ENCODE measurements around the gene NIN. TPM values are rescaled to one million over a fixed set of nuclear protein-coding genes. Genes with fewer than 3 reads are reported as not detected.
A peak's percentile ranks its signal among the peaks of the same experiment; 100 is the strongest.
"Not testable (repeated sequence)": the region's sequence is repeated elsewhere in the genome, so short reads cannot be mapped to it uniquely, and the experiment has no call there.

Gene NIN
- total RNA-seq, 2 donors from 2014 or later, result 31.0 to 37.4 TPM

GRCh38 chr14:50697659-50698290 lies 133.2 kb downstream of the NIN start:
- Histone ChIP-seq H3K36me3 (no peaks in the 10 kb centered on the region), H3K4me1 (ENCODE audit: control insufficient read depth in 1 of 2, low read depth in 2 of 2) (no peaks in the 10 kb centered on the region), H3K9me3 (no peaks in the 10 kb centered on the region), H3K27ac (no peak overlapping the region), H3K27me3 (replicated peaks; ENCODE audit: insufficient read depth) (no peaks in the 10 kb centered on the region), H3K4me3 (no peak overlapping the region)
- TF ChIP-seq CTCF (IDR thresholded peaks at IDR 0.05), result no peak
- ATAC-seq (ENCODE audit: insufficient number of reproducible peaks, low FRiP score, low read depth) (no peak), DNase-seq (ENCODE audit: low spot score) (no peak)

- H3K4me1 ChIP-seq (ENCODE audit: control insufficient read depth in 1 of 2, low read depth in 2 of 2); H3K9me3 ChIP-seq; ATAC-seq (ENCODE audit: insufficient number of reproducible peaks, low FRiP score, low read depth); H3K27ac ChIP-seq; H3K27me3 ChIP-seq (replicated peaks; ENCODE audit: insufficient read depth); H3K36me3 ChIP-seq; H3K4me3 ChIP-seq; DNase-seq (ENCODE audit: low spot score): not testable (repeated sequence)
These were observed 136.7 kb downstream of the NIN start for GRCh38 chr14:50694260-50694659.

- H3K4me3 ChIP-seq, result no peak overlapping the region
- H3K36me3 ChIP-seq, result no peaks in the 10 kb centered on the region
- TF ChIP-seq CTCF (IDR thresholded peaks at IDR 0.05), result no peak
- peaks cover 5% of the 10 kb centered on the region for H3K9me3 ChIP-seq
- no peaks in the 10 kb centered on the region for H3K4me1 ChIP-seq (ENCODE audit: control insufficient read depth in 1 of 2, low read depth in 2 of 2)
- ATAC-seq (ENCODE audit: insufficient number of reproducible peaks, low FRiP score, low read depth) (no peak), DNase-seq (ENCODE audit: low spot score) (no peak)
- no peak overlapping the region for H3K27ac ChIP-seq
- no peaks in the 10 kb centered on the region for H3K27me3 ChIP-seq (replicated peaks; ENCODE audit: insufficient read depth)
These were observed 142.1 kb downstream of the NIN start for GRCh38 chr14:50688875-50689274.

- no peak overlapping the region for H3K27ac ChIP-seq
- no peaks in the 10 kb centered on the region for H3K36me3 ChIP-seq
- H3K9me3 ChIP-seq, result no peaks in the 10 kb centered on the region
- H3K4me3 ChIP-seq, result no peak overlapping the region
- ATAC-seq (ENCODE audit: insufficient number of reproducible peaks, low FRiP score, low read depth) (no peak), DNase-seq (ENCODE audit: low spot score) (no peak)
- no peak for TF ChIP-seq CTCF (IDR thresholded peaks at IDR 0.05)
- no peaks in the 10 kb centered on the region for H3K27me3 ChIP-seq (replicated peaks; ENCODE audit: insufficient read depth)
- peaks cover 9 to 15% of the 10 kb centered on the region in 2 donors for H3K4me1 ChIP-seq (ENCODE audit: control insufficient read depth in 1 of 2, low read depth in 2 of 2)
These were observed 151.3 kb downstream of the NIN start for GRCh38 chr14:50679674-50680073.

GRCh38 chr14:50678163-50678562 lies 152.8 kb downstream of the NIN start:
- Histone ChIP-seq H3K36me3 (no peaks in the 10 kb centered on the region), H3K4me3 (no peak overlapping the region), H3K9me3 (no peaks in the 10 kb centered on the region), H3K27me3 (replicated peaks; ENCODE audit: insufficient read depth) (no peaks in the 10 kb centered on the region), H3K4me1 (ENCODE audit: control insufficient read depth in 1 of 2, low read depth in 2 of 2) (peaks cover 9 to 15% of the 10 kb centered on the region in 2 donors), H3K27ac (no peak overlapping the region)
- ATAC-seq (ENCODE audit: insufficient number of reproducible peaks, low FRiP score, low read depth) (no peak), DNase-seq (ENCODE audit: low spot score) (no peak)
- no peak for TF ChIP-seq CTCF (IDR thresholded peaks at IDR 0.05)

- Histone ChIP-seq H3K27ac (peak overlapping the region; percentile 21 to 61), H3K9me3 (no peaks in the 10 kb centered on the region), H3K4me1 (ENCODE audit: control insufficient read depth in 1 of 2, low read depth in 2 of 2) (peaks cover 9 to 15% of the 10 kb centered on the region in 2 donors), H3K36me3 (no peaks in the 10 kb centered on the region), H3K27me3 (replicated peaks; ENCODE audit: insufficient read depth) (no peaks in the 10 kb centered on the region), H3K4me3 (peak overlapping the region; percentile 22)
- DNase-seq (ENCODE audit: low spot score) (no peak), ATAC-seq (ENCODE audit: insufficient number of reproducible peaks, low FRiP score, low read depth) (no peak)
- no peak for TF ChIP-seq CTCF (IDR thresholded peaks at IDR 0.05)
These were observed 153.4 kb downstream of the NIN start for GRCh38 chr14:50677527-50678063.
